KBM-7 (cell line): ENCODE measurements around the gene GPR153.
"Not testable (repeated sequence)": the region's sequence is repeated elsewhere in the genome, so short reads cannot be mapped to it uniquely, and the experiment has no call there.

Experiments
- DNase-seq: peaks from one replicate; pipeline ENCODE4 v3.0.0-alpha.2; 2015
- in situ Hi-C: fragments of 300-500 bp; cut with MboI; formaldehyde crosslinking; loops from 2 replicates; pipeline ENCODE4 v1.14.3; 2020; ENCODE audit warnings: low sequenced_read_pairs, low pct_unique_long_range_greater_than_20kb, mixed read lengths

GPR153 gene

GRCh38 chr1:6260961-6261614 lies at the start of gene GPR153:
Gene GPR153, minus strand, starts transcription at chr1:6261098. Its CDS starts 6,193 bp downstream, at chr1:6254905.
- no peak for DNase-seq
- in situ Hi-C loops, result no loop called here

DNA sequence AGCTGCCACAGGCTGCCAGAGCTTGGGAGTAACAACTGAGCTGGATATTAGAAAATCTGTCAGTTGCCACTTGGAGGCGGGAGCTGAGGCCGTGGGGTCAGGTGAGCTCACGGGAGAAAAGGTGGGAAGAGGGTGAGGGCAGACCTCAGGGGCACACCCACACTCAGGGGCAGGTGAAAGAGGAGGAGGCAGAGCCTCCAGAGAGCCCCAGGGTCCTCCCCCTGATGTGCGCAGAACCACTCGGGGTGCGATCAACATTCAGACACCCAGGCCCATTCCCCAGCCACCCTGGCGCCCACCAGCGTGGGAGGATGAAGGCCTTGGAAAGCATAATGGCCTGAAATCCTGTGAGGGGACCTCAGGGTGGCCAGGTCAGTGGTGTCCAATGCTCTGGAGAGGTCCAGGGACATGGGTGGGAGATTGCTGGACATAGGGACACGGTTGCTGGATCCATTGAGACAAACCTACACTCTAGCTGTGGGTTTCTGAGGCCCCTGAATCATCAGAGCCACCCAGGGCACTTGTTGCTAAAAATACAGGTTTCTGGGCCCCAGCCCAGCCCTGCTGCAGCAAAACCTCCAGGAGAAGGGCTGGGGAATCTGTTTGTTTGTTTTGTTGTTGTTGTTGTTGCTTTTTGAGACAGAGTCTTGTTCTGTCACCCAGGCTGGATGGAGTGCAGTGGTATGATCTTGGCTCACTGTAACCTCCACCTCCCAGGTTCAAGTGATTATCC lies 49.4 kb upstream of the GPR153 start:
- in situ Hi-C loops, result no loop called here
- no peak for DNase-seq

GRCh38 chr1:6309564-6309963 lies 48.7 kb upstream of the GPR153 start:
- no peak for DNase-seq
- in situ Hi-C loops, result no loop called here

DNA sequence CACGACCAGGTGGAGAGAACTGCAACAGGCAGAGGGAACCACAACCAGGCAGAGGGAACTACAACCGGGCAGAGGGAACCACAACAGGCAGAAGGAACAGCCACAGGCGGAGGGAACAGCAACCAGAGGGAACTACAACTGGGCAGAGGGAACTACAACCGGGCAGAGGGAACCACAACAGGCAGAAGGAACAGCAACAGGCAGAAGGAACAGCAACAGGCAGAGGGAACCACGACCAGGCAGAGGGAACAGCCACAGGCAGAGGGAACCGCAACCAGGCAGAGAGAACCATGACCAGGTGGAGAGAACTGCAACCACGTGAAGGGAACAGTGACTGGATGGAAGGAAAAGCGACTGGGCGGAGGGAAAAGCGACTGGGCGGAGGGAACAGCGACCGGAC lies 47.6 kb upstream of the GPR153 start:
- DNase-seq, result no peak
- in situ Hi-C loops, result no loop called here

GRCh38 chr1:6307682-6308081 lies 46.8 kb upstream of the GPR153 start:
- DNase-seq, in situ Hi-C loops: not testable (repeated sequence)

DNA sequence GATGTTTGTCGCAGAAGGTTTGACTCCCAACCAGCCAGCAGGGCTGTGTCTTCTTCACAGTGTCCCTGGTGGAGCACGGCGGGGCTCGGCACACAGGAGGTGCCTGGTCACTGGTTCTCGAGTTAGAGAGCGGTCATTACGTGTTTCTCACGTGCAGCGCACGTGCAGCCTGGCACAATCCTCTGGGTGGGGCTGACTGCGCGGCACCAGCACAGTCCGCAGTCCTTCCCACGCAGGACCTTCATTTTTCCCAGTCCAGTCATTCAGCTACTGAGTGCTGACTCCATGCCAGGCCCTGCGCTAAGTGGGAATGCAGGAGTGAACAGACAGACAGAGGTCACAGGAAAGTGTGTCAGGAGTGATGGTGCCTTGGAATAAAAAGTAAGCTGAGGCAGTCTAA lies 46.2 kb upstream of the GPR153 start:
- in situ Hi-C loops, result no loop called here
- DNase-seq, result no peak

GRCh38 chr1:6303397-6304012 lies 42.6 kb upstream of the GPR153 start:
- in situ Hi-C loops, result no loop called here
- no peak for DNase-seq

GRCh38 chr1:6302568-6302967 lies 41.7 kb upstream of the GPR153 start:
- in situ Hi-C loops, result no loop called here

DNA sequence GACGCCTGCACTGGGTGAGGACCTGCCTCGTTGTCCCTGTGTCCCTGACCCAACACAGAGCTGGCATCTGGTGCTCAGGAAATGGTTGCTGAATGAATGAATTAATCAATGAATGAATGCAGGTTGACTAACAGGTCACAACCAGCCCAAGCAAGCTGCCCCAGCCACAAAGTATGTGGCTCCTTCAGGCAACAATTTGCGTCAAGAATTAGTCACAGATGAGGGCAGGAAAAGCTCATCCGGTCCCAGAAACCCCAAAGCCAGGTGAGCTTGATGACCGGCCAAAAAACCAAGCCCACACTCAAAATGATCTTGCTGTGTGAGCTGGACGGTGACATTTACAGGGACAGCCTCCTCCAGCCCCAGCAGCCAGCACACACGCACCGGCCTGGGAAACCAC lies 40.6 kb upstream of the GPR153 start:
- in situ Hi-C loops, result no loop called here
- DNase-seq, result no peak

More at GRCh38 chr1:6302568-6302967, 41.7 kb upstream of the GPR153 start:
- no peak for DNase-seq

GRCh38 chr1:6300342-6301048 lies 39.6 kb upstream of the GPR153 start:
- in situ Hi-C loops, result no loop called here
- no peak for DNase-seq

GRCh38 chr1:6299557-6300165 lies 38.8 kb upstream of the GPR153 start:
- in situ Hi-C loops, result no loop called here
- DNase-seq, result no peak

DNA sequence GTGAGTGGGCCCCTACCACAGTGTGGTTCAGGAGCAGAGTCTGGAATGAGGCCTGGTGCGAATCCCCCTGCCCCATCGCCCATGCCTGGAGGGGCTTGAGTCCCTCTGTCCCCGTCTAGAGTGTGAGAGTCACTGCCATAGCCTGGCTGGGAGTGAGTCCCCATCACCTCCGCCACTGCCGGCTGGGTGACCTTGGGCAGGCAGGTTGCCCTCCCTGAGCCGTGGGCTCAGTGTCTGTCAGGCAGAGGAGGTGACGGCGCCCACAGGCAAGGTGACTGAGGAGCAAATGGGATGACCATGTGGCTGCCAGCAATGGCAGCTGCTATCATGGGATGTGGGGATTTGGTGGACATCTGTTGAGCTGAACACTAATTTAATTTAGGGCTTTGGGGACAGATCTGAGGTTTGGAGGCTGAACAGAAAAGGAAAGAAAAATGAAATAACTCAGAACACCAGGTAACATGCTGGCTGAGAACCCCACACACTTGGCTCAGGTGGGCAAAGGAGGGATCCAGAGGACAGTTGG lies 38.1 kb upstream of the GPR153 start:
- in situ Hi-C loops, result no loop called here

GRCh38 chr1:6298530-6298929 lies 37.6 kb upstream of the GPR153 start:
- in situ Hi-C loops, result no loop called here
- no peak for DNase-seq

More for the DNA sequence above, 38.1 kb upstream of the GPR153 start:
- no peak for DNase-seq

DNA sequence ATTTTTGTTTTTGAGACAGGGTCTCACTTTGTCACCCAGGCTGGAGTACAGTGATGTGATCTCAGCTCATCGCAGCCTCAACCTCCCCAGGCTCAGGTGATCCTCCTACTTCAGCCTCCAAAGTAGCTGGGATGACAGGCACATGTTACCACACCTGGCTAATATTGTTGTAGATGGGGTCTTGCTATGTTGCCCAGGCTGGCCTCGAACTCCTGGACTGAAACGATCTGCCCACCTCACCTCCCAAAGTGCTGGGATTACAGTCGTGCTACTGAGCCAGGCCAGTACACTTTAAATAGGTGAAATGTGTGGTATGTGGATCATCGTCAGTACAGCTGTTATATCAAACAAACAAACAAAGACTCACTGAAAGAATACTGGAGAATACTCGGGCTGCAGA lies 35.0 kb upstream of the GPR153 start:
- no peak for DNase-seq
- in situ Hi-C loops, result no loop called here

- no peak for DNase-seq
- in situ Hi-C loops, result no loop called here
Measured at GRCh38 chr1:6294890-6295556, 34.1 kb upstream of the GPR153 start.

GRCh38 chr1:6294080-6294889 lies 33.4 kb upstream of the GPR153 start:
- in situ Hi-C loops, result no loop called here

GRCh38 chr1:6292102-6292501 lies 31.2 kb upstream of the GPR153 start:
- in situ Hi-C loops, result no loop called here
- DNase-seq, result no peak

More at GRCh38 chr1:6294080-6294889, 33.4 kb upstream of the GPR153 start:
- DNase-seq, result no peak

DNA sequence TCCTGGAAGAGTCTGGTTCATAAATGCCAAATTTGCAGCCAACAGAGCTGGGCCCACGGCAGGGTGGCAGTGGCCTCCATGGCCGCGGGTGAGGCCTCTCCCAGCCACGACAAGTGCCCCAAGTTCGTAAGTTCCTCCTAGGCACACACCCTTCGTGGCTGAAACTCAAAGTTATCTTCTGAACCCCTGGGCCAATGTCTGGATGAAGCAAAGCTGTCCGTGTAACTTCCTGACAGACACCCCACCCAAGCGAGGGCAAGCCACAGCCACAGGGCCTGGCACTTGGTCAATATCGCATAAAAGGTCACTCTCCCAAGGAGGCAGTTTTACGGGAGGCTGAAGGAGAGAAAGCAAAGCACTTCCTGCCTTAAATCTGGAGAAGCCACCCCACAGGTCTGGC lies 27.8 kb upstream of the GPR153 start:
- no peak for DNase-seq
- in situ Hi-C loops, result no loop called here
